GM19397 (cell line): ENCODE results near the gene SVOP.
"Not testable (repeated sequence)": the region's sequence is repeated elsewhere in the genome, so short reads cannot be mapped to it uniquely, and the experiment has no call there.

Experiments used
- ATAC-seq: cut with Tn5 transposase; IDR thresholded peaks from one replicate; pipeline ENCODE4 v1.9.1; 2021; ENCODE audit warnings: mild to moderate bottlenecking, moderate library complexity; ENCODE audit not compliant: unreplicated experiment

The SVOP gene

DNA sequence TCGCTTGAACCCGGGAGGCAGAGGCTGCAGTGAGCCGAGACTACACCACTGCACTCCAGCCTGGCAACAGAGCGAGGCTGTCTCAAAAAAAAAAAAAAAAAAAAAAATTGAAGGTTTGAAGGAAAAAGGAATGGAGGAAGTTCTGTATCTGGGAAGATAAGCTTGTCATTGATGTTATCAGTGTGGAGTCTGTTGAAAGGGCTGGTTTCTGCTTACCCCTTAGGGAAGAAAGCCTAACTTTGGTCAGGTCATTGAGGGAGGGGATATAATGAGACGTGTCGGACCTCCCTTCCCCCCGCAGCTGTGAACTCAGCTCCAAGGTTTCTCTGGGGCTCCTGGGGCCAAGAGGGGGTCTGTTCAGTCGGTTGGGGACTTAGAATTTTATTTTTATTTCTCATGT is 124.5 kb downstream of the SVOP start:
- no peak for ATAC-seq

DNA sequence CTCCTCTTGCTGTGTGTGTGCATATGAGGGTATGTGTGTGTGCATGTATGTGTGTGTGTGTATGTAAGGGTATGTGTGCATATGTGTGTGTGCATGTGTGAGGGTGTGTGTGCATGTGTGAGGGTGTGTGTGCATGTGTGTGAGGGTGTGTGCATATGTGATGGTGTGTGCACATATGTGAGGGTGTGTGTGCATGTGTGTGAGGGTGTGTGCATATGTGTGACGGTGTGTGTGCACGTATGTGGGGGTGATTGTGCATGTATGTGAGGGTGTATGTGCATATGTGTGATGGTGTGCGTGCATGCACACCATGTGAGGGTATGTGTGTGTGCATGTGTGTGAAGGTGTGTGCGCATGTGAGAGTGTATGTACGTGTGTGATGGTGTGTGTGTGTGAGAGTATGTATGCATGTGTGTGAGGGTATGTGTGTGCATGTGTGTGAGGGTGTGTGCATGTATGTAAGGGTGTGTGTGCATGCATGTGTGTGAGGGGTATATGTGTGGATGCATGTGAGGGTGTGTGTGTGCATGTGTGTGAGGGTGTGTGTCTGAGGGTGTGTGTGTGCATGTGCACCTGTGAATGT is 125.6 kb downstream of the SVOP start:
- ATAC-seq, result no peak

DNA sequence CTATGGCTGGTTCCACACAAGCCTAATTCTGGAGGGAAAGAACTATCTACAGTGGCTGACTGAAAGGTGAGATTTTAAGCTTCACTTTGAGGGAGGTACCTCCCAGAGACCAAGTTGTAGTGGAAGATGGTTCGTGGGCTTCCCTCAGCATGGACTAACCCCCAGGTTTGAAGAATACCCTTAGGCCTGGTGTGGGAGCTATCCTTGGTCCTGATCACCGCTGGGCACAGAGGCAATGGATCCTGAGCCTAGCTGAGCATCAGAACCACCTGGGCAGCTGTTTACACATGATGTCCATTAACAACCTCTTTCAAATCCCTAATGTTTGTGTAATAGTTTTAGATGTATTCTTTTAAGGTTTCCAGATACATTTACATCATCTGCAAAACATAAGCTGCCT is 130.7 kb downstream of the SVOP start:
- no peak for ATAC-seq

DNA sequence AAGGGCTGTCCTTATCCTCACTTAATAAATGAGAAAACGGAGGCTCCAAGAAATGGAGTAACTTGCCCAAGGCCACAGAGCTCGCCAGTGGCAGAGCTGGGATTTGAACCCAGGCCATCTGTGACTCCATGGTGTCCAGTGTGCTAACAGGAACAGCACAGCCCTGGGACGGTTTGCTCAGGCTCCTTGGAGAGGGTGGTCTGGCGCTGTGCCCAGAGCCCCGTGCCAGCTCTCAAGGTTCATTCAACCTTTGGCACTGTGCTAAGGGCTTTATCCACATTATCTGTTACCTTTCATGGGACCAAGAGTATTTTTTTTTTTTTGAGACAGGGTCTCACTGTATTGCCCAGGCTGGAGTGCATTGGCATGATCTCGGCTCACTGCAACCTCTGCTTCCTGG is 132.8 kb downstream of the SVOP start:
- no peak for ATAC-seq

DNA sequence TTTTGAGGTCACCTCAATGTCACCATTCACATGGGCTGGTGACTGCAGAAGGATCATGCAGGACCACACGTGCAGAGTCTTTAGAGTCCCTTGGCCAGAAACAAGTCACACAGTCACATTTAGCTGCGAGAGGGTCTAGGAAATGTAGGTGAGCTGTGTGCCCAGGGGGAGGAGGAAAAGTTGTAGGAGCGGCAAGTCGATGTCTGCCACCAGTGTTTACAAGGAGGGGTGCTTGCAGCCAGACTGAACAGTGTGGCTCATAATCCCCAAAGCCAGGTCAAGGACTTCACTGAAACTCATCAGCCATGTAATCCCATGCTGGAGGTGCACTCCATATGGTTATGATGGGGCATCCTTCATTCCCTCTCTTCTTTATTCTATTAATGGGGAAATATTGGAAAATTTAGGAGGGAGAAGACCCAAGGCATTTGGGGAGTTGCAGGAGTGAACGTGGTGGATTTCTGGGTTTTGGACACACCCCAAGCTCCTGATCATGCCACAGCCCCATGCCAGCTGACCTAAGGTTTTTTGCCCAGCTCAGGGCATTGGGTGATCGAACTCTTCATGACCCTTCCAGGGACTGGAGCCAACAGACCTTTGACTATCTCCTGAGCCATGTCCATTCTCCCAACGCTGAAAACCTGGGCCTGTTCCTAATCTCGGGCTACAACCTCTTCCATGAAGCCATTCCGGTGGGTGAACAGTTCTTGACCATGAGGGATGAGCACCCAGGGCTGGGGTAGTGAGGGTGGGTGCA is 133.8 kb downstream of the SVOP start:
- ATAC-seq, result no peak

DNA sequence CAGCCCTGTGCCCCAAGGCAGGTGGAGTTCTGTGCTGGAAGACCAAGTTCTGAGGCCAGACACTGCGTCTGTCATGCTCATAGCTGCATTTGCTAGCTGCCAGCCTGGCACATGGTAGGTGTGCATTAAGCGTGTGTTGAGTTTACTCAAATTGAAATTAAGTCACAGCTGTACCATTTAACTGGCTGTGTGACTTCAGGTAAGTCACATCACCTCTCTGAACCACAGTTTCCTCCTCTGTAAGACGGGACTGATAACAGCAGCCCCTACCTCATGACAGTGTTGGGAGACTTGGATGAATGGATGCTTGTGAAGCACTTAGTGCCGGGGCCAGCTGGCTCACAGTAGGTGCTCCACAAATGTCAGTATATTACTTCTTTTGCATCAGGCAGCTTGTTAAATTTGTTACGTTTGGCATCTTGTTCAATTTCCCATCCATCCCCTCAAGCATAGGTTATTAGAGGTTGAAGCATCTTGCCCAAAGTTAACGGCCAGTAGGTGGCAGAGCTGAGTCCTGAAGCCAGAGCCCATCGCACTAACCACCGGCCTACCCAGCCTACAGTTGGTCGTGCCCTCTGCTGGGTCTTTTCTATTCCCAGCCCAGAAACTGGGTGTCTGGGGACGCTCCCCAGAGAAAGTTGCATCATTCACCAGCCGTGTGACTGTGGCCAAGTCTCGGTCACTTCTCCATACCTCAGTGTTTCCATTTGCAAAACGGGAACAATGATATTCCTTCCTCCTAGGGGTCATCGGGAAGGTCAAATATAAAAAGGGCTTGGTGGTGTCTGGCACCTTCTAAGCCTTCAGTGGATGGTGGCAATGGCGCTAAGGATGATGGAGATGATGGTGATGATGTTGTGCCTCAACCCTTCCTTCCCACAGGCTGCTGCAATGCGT is 136.5 kb downstream of the SVOP start:
- ATAC-seq, result no peak

DNA sequence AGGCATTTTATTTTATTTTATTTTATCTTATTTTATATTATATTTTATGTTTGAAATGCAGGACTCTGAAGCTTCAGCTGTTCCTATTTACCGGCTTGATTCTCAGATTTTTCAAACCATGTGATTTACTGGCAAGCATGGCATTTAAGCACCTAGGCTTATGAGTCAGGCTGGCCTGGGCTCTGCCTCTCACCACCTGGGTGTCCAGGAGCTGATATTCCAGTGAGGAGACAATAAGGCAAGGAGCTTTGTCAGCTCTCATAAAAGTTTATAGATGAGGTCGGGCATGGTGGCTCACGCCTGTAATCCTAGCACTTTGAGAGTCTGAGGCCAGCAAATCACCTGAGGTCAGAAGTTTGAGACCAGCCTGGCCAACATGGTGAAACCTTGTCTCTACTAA is 138.9 kb downstream of the SVOP start:
- ATAC-seq, result no peak

DNA sequence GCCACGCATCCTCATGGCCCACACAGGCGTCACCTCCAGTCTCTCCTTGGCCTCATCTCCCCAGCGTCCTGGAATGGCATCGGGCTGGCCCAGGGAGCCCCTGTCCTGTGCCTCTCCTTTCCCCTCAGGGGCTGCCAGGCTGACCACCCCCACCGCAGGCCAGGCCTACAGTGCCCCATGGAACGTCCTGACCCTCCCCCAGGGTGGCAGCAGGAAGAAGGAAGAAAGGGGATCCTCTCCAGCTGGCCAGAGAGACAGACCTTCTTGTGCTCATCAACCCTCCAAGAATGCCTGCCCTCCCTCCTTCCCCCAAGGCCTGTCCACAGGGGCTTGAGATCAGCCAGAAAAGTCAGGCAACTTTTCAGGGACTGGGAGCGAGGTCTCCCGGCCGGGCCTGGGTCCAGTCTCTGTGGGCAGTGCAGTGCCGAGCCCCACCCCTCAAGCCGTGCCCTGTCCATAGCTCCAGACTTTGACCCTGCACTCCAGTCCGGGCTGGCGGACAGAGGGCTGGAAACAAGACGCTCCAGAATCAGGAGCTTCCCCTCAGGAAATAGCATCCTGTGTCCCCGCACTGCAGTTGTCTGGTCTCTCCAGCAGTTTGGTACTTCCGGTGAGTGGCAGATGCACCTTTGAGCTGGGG is 141.1 kb downstream of the SVOP start, which contains the start of gene DAO:
Gene DAO, plus strand, starts transcription at position 478 of the 640 bp plus-strand sequence. CDS start 4,915 bp downstream, outside the sequence.
- no peak for ATAC-seq

DNA sequence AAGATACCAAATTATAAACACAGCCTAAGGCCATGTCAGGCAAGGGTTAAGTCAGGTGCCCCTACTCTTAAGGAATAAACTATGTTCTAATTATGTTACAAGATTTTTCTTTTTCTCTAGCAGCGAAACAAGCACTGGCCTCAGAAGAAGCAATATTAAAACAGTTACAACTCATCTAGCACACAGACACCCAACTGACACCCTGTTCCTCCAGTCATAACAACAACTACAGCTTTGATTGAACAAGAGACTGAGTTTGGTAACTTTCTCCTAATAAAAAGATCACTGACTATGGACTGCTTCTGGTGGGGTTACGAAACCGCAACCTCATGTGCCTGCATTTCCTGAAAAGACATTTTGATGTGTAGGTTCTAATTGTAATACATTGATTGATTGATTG is 144.3 kb downstream of the SVOP start:
- ATAC-seq, result no peak

DNA sequence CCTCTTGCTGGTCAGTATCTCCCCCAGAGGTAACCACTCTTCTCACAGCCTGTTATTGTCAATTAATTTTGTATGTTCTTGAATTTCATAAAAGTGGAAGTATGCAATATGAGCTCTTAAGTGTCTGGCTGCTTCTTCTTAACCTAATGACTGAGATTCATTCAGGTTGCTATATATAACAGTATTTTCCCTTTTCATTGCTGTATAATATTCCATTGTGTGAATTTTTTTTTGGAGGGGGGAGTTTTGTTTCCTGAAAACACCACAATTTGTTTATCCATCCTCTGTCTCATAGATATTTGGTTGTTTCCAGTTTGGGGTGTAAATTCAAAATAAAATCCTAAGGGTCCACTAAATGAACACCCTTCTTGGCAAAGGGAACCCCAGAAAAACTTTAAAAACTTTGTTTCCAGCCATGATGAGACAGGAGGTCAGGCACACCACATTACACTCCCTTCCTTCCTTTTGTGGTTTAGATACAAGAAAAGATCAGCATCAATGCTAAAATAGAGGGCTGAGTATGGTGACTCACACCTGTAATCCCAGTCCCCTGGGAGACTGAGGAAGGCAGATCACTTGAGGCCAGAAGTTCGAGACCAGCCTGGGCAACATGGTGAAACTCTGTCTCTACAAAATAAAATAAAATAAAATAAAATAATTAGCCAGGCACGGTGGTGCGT is 145.0 kb downstream of the SVOP start:
- ATAC-seq, result no peak

DNA sequence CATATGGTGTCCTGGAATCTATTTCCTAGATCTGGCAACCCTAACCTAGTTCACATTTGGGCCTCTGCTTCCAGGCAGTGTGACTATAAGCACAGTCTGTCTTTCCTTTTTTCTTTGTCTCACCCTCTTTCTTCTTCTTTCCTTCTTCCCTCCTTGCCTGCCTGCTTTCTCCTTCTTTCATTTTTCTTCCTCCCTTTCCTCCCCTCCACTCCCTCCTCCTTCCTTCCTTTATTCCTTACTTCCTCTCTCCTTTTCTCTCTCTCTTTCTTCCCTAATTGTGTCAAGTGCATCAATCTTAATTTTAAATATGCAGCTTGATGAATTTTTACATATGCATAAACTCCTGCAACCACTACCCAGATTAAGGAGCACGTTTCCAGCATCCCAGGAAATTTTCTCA is 145.6 kb downstream of the SVOP start:
- no peak for ATAC-seq

DNA sequence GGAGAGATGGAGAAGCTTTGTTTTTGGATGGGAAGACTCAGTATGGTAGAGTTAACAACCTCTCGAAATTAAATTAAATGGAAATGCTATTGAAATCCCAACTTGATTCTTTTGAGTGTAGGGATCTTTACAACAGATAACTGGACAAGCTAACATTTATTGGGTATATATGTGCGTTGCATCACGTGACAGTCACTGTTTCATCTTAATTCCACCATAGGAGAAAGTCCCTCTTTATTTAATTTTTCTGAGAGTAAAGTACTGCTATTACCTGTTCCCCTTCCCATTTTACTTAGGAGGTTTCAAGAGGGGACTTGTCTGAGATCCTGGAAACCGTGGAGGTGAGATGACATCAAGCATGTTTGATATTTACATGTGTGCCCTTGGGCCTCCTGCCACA is 152.1 kb downstream of the SVOP start:
- no peak for ATAC-seq

DNA sequence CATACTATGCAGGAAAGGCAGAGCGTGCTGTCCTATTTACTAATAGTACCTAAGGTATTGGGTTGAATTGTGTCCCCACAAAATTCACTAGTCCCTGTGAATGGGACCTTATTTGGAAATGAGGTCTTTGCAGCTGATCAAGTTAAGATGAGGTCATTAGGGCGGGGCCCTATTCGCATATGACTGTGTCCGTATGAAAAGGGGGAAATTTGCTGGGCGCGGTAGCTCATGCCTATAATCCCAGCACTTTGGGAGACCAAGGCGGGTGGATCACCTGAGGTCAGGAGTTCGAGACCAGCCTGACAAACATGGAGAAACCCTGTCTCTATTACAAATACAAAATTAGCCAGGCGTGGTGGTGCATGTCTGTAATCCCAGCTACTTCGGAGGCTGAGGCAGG is 154.8 kb downstream of the SVOP start:
- not testable (repeated sequence) for ATAC-seq

DNA sequence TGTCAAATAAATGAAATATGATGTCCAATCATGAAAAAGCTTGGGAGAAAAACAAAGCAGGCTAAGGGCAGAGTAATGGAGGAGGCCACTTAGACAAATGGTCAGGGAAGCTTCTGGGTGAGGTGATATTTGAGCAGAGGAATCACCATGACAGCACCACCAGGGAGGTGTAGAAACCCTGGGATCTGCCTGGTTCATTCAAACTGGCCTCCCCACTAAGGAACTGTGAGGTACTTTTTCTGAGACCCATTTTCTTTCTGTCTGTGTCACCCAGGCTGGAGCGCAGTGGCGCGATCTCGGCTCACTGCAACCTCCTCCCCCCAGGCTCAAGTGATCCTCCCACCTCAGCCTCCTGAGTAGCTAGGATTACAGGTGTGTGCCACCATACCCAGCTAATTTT is 155.7 kb downstream of the SVOP start:
- ATAC-seq, result no peak

DNA sequence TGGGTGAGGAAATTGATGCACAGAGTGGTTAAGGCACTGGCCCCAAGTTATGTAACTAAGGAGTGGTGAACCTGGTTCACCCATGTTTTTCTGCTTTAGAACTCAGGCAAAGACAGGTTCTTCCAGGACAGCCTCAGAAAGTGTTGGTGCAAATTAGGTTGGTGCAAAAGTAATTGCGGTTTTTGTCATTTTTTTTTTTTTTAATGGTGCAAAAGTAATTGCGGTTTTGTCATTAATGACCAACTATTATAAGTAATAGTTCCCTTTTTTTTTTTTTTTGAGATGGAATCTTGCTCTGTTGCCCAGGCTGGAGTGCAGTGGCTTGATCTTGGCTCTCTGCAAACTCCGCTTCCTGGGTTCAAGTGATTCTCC is 158.3 kb downstream of the SVOP start:
- no peak for ATAC-seq

DNA sequence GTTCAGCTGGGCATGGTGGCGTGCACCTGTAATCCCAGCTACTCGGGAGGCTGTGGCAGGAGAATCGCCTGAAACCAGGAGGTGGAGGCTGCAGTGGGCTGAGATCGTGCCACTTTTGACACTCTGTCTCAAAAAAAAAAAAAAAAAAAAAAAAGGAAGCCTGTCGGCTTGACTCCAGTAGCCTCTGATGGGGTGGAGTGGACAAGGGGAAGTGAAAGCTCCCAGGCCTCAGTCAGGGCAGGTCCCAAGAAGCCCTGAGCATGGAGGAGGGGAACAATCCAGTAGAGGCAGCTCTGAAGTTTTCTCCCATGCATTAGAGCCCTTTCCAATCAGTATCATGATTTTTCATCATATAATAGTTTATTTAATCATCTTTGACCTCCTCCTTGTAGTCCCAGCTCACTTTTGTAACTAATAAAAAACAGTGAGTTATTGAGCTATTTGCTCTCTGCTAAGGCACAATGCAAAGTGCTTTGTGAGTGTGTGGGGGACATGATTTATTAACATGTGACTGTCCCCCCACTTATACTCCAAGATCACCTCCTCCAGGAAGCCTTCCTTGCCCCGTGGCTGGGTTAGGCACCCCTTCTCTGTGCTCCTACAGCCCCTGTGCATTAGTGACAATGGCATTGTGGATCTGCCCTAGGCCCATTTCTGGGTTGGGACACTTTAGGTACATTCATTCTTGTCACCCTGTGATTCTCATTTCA is 158.8 kb downstream of the SVOP start:
- ATAC-seq, result peak; percentile 33

DNA sequence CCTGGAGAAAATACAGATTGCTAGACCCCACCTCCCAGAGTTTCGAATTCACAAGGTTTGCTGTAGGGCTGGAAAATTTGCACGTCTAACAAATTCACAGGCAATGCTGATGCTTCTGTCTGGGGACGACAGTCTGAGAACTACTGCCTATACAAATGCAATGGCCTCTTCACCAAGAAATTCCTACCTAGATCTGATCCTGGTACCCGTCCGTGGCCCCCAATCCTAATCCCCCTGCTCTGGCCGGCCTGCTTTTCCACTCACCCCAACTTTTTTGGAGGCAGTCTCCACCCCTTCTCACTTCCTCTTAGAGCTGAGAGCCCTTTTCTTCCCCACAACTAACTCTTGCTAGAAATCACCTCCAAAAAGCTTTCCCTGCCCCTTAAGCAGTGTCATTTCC is 160.4 kb downstream of the SVOP start:
- no peak for ATAC-seq

DNA sequence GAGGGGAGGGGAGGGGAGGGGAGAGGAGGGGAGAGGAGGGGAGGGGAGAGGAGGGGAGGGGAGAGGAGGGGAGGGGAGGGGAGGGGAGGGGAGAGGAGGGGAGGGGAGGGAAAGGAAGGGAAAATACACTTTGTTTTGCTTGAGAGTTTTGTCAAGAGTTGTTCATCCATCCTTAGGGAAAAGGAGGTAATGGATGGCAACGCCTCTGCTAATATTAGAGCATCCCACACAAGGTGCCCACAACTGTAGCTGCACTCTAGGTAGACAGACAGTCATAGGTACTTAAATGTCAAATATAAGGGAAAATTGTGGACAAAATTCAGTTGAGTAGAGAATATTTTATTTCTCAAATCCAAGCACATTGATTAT is 161.0 kb downstream of the SVOP start:
- no peak for ATAC-seq

DNA sequence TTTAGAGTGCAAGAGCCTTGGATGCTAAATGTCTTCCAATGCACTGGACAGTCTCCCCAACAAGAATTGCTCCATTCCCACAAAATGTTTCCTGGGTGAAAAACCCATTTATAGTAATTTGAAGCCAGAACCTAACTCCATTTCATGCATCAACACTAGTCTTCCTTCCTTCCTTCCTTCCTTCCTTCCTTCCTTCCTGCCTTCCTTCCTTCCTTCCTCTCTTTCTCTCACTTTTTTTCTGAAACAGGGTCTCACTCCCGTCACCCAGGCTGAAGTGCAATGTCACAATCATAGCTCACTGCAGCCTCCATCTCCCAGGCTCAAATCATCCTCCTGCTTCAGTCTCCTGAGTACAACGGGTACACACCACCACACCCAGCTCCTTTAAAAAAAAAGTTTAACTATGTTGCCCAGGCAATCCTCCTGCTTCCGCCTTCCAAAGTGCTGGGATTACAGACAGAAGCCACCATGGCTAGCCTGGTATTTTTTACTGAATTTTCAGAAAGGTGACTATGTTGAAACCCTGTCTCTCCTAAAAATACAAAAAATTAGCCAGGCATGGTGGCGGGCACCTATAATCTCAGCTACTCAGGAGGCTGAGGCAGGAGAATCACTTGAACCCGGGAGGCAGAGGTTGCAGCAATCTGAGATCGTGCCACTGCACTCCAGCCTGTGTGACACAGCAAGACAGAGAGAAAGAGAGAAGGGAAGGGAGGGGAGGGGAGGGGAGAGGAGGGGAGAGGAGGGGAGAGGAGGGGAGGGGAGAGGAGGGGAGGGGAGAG is 161.5 kb downstream of the SVOP start:
- not testable (repeated sequence) for ATAC-seq
